Left ventricle myocardium superior (tissue), 1 donor: Measurements from ENCODE around the gene CHST12. TPM values are rescaled to one million over a fixed set of nuclear protein-coding genes. Genes with fewer than 3 reads are reported as not detected.
A peak's percentile ranks its signal among the peaks of the same experiment; 100 is the strongest.

Experiments
- ATAC-seq: fragments of 200-7000 bp; cut with Tn5 transposase; one replicate; pipeline ENCODE4 v1.9.1; 2020; ENCODE audit warnings: mild to moderate bottlenecking, moderate library complexity
- DNase-seq: peaks from one replicate; pipeline ENCODE4 v3.0.0-alpha.2; 2020
- intact Hi-C: fragments of 100-400 bp; cut with micrococcal nuclease; formaldehyde crosslinking; loops from one replicate; pipeline ENCODE4 v1.11.0; 2022
- total RNA-seq: library from RNA; stranded (reverse); fragmentation: NEBNext Ultra II Directional; extraction: Animal tissue kit (Norgen Biotek cat#: 25700); gene quantifications from one replicate; pipeline ENCODE4 v1.2.1, GENCODE V29; 2021
- donor health status: DM: no; HTN: yes; CAD: no; lungs with severe emphysema.

CHST12 gene
- total RNA-seq, 1 donor from 2014 or later, result 15.1 TPM

DNA sequence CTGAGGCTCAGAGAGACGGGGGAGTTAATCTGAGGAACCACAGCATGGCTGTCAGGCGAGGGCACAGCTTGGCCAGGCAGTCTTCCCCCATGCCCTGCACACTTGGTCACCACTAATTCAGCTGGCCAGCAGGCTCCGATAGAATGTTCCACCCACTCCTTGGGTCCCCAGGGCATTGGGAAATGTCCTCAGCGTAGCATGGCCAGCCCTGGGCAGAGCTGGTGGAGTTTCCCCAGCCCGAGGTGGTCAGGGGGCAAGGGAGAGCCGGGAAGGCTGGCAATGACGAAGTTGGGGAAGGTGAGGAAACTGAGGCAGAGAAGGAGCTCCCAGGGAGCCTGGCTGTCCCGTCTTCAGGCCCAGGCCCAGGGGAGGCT is 84.8 kb downstream of the CHST12 start:
- intact Hi-C loops, result no loop called here
- ATAC-seq (peak; percentile 76), DNase-seq (peak; percentile 74)

DNA sequence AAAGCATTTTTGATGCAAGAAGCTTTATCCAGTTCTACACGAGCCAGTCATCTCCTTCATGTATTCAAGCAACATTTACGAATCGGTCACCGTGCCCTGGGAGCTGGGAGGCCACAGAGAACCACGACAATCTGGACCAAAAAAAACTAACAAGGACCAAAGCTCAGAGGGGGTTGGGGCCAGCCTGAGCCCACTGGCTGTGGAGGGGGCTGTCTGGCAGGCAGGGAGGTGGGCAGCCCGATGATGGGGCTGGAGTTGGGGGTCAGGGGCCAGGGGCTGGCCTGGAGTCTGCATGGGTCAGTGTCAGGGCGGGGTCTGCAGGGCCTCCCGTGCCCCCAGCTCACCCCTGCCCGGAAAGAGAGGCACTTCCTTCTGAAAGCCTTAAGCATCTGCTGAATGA is 85.3 kb downstream of the CHST12 start:
- ATAC-seq (no peak), DNase-seq (no peak)
- intact Hi-C loops, result no loop called here

DNA sequence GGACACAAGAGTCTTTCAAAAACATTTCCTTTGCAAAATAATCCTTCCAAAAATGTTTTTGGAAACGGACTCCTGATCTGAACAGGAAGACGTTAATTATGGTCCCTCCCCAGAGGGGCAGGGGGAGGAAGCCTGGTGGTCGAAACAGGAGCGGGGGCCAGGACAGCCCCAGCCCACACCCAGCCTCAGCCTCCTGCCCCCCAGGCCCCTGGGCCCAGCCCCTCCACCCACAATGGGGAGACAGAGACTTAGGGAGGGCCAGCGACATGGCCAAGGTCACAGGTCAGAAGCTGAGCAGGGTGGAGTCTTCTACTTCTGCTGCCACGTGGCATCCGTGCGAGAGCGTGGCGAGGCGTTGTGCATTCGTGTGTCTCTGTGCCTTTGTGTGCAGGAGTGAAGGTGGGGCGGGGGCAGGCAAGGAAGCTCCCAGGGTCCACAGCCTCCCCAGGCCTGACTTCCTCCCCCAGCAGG is 86.8 kb downstream of the CHST12 start:
- peak; percentile 3 for ATAC-seq
- no peak for DNase-seq
- intact Hi-C loops, result no loop called here

DNA sequence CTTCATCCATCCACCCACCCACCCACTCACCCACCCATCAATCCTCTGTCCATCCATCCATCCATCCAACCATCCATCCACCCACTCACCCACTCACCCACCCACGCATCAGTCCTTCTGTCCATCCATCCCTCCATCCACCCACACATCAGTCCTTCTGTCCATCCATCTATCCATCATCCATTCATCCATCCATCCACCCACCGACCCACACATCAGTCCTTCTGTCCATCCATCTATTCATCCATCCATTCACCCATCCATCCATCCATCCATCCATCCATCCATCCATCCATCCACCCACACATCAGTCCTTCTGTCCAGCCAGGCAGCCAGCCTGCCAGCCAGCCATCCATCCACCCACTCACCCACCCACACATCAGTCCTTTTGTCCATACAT is 88.6 kb downstream of the CHST12 start:
- ATAC-seq (no peak), DNase-seq (no peak)
- intact Hi-C loops, result no loop called here

DNA sequence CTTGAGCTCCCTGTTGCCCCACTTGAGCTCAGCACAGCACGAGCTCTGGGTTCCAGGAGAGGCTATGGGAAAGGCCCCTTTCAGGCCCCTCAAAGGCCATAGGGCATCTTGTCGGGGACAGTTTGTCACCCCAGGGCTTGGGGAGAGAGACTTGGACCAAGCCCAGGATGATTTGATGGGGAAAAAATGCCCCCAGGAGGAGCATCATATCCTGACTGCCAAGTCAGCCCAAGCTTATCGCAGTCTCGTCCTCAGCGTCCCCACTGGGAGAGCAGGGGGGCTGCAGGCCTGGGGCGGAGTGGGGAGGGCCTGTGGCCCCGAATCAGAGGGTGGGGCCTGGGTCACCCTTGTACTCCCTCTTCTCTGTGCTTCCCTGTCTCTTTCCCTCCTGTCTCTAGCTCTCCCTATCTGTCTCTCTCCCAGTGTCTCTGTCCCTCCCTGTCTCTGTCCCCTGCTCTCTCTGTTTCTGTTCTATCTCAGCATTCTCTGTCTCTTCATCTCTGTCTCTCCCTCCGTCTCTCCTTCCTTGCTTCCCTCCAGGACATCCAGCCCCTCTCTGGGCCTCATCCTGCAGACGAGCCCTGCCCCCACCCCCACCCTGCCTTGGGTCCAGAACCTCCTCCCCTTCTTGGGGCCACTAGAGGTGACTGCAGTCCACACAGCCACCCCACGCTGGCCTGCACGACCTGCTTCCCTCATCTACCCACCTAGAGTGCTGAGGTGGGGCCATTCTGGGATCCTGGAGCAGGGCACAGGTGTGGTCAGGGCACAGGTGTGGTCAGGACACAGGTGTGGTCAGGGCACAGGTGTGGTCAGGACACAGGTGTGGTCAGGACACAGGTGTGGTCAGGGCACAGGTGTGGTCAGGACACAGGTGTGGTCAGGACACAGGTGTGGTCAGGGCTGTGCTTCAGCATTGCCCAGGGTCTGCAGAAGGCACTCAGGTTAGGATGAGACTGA is 90.1 kb downstream of the CHST12 start:
- DNase-seq, result peak; percentile 61
- intact Hi-C loops, result no loop called here
- peak; percentile 57 for ATAC-seq

DNA sequence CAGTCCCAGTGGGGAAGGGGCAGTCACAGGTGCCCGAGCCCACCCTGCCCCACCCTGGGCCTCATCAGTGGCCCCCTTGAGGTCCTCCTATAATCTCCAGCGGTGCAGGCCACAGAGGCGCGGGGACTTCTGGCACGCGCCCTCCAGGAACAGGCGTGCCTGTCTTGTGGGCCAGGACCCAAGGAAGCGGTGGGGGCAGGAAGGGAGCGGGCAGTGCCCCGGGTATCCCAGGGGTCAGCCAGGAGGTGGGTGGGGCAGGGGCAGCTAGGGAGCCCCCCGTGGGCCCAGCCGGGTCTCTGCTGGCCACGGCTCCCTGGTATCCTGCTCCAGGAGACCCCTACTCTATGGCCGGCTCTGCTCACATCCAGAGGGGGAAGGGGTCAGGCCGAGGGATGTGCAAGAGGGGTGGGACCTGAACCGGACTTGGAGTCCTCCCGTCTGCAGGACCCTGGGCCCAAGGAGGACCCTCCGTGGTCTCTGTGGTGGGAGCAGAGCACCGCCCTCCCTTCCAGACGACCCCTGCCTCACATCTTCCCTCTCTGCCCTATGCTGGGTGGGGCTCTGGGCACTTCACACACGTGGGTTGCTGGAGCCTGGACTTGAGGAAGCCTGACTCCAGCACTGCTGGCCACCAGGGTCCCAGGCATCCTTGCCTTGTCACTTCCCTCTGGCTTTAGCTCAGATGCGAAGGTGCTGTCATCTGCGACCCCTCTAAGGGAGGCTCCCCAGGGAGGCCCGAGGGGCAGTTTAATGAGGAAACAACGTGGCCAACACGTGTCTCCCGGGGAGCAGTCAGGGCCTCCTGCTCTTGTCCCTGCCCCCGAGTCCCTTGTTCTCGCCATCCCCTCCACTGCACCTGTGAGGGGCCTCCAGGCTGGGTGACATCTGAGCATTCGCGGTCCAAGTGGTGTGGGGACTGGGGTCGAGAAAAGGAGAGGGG is 91.0 kb downstream of the CHST12 start:
- DNase-seq (no peak), ATAC-seq (peak; percentile 44)
- intact Hi-C loops, result no loop called here

DNA sequence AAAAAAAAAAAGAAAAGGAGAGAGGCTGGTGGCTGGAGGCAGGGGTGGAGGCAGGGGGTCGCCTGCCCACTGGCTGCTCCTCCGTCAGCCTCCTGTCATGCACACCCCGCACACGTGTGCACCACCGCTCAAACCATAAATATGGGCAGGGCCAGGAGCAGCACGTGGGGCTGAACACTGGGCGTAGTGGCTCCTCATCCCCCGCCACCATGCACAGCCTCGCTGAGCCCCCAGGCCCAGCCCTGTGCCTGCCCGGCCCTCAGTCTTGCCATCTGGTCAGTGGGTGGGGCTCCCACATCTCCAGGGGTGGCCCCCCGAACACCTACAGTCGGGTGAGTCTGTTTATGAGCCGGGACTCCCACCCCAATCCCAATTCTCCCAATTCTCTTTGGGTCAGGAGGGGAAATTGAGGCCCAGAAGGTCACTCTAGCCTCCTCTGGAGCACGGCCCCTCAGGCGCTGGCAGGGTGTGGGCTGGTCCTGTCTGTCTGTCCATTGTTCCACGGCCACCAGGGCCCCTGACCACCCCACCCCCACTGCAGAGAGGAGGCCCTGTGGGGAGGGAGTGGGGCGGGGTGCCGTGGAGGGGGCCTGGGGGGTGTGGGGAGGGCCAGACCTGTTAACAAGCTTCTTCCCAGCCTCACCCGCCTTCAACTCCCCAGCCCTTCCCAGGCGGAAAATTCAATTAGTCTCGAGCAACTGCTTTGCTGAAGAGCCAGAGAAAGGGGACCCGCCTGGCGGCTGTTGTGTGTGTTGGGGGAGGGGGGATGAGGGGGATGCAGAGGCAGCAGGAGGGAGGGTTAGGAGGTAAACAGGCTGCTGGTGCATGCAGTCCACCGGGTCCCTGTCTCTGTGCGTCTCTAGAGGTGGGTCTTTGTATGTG is 92.2 kb downstream of the CHST12 start:
- DNase-seq (no peak), ATAC-seq (no peak)
- intact Hi-C loops, result no loop called here

DNA sequence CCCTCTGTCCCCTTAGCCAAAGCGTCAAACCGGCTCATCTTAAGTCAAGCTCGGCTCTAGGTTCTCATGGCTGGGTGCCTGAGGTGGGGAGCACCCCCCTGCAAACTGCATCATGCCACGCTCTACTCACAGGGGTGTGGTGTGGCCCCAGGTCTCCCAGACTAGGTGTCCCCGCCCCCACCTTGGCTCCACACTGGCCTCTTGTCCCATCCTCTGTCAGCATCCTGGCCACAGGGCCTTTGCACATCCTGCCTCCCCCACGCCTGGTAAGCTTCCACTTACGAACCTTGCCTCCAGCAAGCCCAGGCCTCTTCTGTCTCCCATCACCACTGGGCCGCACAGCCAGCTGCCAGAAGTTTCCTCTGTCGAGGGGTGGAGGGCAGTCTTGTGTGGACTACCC is 93.0 kb downstream of the CHST12 start:
- intact Hi-C loops, result no loop called here
- no peak for DNase-seq
- ATAC-seq, result no peak

DNA sequence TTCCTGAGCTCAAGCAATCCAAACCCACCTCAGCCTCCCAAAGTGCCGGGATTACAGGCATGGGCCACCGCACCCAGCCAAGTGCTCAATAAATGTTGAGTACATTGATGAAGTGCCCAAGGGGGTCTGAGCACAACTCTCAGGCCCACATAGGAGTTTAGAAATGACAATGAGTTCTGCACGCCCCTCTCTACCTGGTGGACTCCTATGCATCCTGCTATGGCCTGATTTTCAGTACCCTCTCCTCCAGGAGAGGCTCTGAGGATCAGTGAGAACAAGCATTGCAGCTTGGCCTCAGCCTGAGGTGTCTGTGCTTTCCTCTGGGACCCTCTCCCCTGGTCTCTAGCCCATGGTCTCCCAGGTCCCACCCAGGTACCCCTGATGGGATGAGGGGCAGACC is 93.7 kb downstream of the CHST12 start:
- ATAC-seq (no peak), DNase-seq (no peak)
- intact Hi-C loops, result no loop called here

DNA sequence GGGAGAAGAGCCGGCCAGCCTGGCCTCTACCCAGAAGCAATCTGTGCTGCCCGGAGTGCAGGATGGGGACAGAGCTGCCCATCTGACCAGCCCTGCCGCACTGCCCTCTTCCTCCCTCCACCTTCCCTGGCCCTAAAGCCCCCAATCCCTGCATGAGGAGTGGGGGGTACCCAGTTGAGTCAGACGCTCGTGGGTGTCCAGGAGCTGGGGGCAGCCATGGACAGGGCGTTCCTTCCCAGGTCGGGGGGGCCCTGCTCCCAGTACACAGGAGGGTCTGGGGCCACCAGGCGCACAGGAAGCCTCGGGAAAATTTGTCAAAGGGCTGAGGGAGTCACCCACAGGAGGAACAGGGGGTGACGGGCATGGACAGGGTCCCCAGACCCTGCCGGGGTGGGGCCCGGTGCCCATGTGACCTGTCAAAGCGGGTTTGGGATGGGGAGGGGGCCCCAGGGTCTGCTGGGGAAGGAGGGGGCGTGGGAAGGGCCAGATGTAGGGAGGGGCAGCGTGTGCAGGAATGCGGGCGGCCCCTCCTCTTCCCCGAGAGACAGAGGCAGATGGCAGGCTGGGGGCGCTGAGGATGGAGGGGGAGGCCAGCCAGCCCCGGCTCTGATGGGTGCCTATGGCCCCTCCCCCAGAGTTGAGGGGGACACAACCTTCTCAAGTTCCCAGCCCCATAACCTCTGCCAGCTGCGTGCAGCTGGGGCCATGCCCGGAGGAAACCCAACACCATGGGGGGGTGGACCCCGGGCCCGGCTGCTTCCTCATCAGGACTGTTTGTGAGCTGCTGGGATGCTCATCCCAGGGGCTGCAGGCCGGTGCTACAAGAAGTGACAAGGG is 94.3 kb downstream of the CHST12 start:
- no peak for DNase-seq
- ATAC-seq, result no peak
- intact Hi-C loops, result no loop called here

Other genes with a start within 250 kb of the CHST12 start
- gene MAD1L1, start 170.7 kb upstream of the CHST12 start, total RNA-seq, result 19.1 TPM
- gene MRM2, start 161.4 kb upstream of the CHST12 start, total RNA-seq, result 23.5 TPM
- gene NUDT1, start 161.4 kb upstream of the CHST12 start, total RNA-seq, result 13.2 TPM
- 16.7 TPM for gene SNX8, start 89.2 kb upstream of the CHST12 start, total RNA-seq
- 79.0 TPM for gene EIF3B, start 48.8 kb upstream of the CHST12 start, total RNA-seq
- gene GRIFIN, start 72.8 kb downstream of the CHST12 start, total RNA-seq, result not detected
- 6.4 TPM for gene LFNG, start 116.2 kb downstream of the CHST12 start, total RNA-seq
- 16.5 TPM for gene BRAT1, start 151.9 kb downstream of the CHST12 start, total RNA-seq
- 11.9 TPM for gene IQCE, start 155.4 kb downstream of the CHST12 start, total RNA-seq
- 10.5 TPM for gene TTYH3, start 228.4 kb downstream of the CHST12 start, total RNA-seq